Measurements from ENCODE around the gene PPP1R17.

PPP1R17 gene

DNA sequence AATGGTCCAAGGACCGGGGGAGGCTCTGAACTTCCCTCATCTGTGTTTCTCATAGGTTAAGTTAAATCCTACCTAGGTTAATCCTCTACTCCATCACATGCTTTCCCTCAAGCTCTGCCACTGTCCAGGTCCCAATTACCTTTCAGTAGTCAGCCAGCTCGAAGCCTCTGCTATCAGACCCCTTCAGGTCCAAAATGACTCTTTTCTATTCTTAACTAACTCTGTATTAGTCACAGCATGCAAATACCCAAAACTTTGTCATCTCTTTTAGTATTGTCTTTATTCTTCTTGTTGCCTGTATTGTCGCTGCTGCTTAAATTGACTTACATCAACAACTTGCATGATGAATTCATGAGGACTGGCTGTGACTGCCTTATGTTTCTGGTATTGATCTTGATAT is 15.3 kb downstream of the PPP1R17 start:
- no peak for FAIRE-seq

DNA sequence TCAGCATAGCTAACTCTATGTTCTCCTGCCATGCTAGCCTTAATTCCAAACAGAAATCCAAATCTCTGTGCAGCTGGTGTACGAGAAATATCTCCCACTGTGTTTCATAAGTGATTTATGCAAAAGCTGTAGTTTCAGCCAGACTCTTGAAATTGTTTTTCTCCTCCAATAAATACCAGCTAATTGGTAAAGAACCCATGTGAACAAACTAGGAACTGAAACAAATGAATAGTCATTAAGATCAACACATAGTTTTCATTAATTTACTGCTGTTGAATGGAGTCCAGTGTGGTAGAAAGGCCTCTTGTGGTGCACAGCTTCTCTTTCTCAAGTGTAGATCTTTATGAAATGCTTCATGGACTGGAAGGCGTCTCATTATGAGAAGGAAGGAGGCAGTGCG is 18.4 kb downstream of the PPP1R17 start:
- FAIRE-seq, result no peak

DNA sequence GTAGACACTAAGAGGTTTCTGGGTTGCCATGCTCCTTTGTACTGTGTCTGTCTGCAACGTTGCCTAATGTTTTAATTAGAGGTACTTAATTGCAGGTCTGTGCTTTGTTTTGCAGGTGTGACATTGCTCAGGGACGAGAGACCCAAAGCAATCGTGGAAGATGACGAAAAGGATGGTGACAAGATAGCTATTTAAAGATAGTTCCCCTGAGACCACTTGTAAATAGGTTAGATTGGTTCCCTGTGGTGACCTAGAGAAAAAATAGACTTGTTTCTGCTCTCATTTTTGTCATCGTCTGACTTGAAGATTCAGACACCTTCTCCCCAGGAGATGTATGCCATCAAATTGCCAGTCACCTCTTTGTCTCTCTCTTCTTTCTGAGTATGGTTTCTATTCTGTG is 20.1 kb downstream of the PPP1R17 start:
- no peak for FAIRE-seq

DNA sequence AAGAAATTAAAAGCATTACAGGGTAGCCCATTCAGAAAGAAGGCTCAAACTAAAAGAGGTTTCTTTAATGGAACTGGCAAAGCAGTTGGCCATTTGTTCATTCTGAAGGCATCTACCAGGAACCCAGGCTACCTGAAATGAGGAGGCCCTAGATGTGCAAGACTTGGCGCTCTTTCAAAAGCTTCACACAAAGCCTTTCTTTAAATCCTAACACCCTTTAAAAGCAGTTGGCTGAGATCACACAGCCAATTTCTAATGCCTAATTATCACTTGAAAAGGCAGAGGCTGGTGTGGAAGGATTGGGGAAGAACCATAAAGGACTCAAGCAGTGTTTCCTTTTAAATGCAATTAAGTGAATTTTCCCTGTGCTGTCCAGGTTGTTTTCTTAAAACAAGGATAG is 23.2 kb downstream of the PPP1R17 start:
- FAIRE-seq, result no peak

DNA sequence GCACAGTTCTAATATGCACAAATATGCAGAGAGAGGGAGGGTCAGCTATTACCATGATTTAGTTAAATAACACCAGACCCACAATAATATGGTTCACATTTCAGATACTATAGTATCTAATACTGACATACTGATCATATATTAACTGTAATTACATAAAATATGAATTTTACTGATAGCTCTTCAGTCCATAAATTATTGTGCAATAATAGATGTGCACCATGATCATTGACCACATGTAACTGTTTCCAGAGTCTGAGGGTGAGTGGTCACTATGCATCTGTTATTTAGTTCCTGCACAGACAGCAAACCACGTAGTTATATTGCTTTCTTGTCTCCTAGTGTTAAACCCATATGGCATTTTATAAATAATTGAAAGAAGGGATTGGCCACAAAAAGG is 29.3 kb downstream of the PPP1R17 start:
- no peak for FAIRE-seq

DNA sequence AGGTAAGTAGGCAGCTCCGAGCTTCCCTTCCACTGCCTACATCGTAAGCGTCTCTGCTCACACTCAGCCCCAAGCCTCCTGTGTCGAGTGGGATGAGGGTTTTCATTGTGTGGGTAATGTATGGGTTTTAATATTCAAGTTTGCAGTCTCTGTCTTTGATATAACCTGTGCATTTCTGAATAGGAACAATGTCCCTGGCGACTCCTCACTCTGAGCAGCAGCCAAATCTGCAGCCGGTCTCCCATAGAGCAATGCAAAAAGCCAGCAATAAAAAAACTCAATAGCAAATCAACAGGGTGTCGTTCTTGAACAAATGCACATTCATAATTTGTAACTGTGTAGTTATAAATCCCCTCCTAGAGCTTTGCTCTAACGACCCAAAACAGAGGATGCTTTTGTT is 33.4 kb downstream of the PPP1R17 start:
- no peak for FAIRE-seq

DNA sequence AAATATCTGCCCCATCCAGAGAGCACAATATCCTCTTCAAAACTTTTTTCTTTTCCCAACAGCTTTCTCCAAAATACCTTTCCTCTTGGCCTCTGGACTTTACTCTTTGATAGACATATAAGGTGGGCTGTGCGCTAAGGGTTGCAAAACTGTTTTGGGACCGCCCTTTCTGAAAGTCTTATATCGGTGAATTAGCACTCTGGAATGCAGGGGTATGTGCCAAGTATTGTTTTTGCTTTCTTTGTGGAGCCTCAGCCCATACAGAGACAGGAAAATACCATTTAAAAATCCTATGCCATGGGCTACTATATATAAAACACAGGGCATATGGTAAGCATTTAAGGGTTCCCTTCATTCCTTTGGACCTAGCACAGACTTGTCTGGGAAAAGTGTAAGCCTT is 37.7 kb downstream of the PPP1R17 start:
- FAIRE-seq, result no peak

DNA sequence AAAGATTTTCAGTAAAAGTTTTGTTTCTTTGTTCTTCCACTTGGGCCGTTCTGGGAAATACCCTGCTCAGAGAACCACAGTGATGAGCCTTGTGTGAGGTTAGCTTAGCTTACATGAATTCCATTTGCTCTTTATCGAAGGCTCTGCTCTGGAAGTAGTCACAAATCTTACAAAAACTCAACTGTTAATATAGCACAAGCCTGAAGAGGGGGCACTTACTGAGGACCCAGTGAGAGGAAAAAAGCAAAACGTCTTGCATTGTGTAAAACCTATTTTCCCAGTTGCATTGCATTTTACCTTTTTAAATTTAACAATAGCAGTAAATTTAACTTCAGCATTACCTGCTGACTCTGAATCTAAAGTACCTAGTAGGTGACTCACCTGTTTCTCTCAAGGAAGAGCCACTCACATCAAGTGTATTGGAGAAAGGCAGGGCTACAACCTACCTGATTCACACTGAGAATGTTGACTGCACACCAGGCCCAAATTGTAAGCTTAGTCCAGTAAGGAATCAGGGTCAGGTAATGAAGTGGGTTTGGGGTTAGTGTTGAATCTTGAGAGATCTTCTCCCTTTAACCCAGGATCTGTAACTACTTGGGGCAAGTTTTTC is 42.3 kb downstream of the PPP1R17 start:
- FAIRE-seq, result no peak

DNA sequence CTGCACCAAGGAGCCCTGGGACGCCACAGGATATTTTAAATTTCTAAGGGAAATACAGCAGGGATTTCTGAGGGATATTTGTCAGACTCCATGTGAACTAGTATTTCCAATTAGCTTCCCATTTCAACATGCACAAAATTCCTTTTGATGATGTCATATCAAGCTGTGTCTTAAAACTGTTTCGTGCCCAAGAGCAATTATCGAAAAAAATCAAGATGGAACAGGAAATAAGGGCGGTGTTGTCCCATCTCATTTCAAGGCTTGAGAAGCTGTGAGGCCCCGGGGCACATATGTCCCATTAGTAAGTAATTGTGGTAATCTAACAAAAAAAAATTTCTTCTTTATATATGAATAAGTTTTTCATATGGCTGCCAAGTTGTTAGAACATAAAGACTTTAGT is 47.4 kb downstream of the PPP1R17 start:
- no peak for FAIRE-seq

DNA sequence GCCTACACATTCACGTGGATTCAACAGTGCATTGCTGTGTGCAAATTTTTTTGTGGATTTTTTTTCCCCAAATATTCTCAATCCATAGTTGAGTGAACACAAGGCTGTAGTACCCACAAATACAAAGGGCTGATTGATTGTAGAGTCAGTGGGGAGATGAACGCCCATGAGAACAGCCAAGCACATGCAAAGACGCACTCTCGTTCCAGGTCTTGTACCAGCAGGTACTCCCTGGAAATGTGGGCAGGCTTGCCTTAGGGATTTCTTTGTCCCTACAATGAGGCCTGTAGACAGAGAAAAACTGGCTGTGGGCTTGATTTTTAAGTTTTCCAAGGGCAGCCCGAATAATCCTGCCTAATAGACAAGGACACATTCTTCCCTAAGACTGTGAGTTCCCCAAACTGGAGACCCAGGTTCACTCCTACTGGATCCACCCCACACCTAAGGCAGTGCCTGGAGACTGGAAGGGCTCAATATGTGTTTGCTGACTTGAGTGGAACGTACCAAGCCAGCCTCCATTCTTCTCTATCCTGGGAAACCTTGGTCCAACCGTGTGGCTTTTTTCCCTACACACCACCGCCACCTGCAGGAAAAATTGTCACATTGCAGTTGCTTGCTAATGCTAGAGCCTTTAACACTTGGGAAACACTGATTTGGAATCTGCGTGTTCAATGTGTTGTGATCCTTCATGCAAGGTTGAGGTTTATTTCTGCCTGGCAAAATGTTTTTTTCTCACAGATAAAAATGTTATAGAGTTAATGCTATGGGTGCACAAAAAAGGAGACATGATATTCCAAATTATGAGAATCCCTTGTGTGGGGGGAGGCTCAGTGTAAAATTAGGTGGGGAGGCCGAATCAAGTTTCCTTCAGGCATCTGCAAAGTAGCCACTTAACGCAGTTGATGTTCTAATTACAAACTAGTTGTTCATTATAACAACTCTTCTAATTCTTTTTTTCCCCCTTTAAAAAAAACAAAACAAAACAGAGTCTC is 49.3 kb downstream of the PPP1R17 start:
- no peak for FAIRE-seq

DNA sequence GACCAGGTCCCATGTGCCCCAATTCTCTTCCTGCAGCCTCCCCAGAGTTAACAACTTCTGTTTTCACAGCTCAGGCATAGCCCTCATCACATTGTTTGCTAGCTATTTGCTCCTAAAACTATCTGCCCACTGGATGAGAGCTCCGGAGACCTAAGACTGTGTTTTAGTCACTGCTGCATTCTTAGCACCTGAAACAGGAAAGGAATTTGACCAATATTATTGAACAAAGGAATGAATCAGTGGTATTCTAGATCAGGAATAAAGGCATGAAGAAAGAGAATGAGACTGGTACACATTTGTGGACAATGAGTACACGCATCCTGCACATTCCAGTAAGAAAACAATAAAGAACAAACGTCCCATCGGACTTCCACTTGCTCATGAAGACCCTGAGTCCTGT is 54.8 kb downstream of the PPP1R17 start:
- FAIRE-seq, result no peak

DNA sequence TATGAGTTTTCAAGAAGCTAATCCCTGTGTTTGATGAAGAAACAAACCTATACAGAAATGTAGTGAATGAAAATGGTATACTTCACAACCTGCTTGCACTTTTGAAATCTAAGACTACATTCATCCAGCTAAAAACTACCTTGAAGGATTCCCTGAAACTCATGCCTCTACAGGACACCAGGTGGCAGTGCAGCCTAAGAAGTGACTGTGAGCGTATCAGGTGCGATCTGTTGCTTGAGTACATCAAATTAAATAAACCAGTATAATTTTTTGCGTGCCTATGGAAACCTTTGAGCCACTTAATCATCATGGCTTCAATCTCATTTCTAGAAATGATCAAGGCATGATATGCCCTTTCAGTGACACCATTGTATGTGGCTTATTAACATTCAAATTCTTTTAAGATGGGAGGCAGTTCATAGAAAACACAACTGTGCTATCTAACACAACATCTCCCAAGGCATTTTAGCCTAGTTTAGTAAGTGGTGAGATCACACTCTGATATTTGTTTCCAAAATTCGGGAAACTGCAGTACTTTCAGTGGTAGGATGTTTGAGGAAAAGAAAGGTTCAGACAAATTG is 57.4 kb downstream of the PPP1R17 start:
- peak; percentile 26 for FAIRE-seq

DNA sequence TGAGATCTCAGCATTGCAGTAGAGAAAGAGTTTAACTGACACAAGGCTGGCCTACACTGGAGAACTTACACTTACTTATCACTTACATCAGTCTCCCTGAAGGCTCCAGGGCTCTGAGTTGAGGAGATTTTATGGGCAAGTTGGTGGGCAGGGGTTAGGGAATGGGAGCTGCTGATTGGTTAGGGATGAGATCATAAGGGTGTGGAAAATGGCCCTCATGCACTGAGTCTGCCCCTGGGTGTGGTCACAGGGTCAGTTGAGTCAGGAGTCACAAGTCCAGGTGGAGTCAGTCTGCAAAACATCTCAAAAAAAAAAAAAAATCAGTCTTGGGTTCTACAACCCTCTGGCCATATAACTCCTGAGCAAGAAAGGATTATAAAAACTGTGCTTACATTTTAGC is 60.5 kb downstream of the PPP1R17 start:
- FAIRE-seq, result no peak

DNA sequence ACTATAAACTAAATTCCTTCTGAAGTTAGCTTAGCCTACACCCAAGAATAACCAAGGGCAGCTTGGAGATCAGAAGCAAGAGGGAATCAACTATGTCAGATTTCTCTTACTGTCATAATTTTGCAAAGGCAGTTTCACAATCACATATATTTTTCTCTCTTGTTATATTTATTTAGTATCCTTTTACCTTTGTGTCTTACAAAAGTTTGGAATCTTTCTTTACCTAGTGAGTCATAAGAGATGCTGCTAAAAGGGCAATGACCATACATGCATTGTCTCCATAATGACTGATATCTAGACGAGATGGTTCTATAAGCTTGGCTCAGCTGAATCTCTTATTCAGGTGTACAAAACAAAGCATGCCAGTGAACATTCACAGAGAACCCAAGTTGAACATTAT is 61.1 kb downstream of the PPP1R17 start:
- no peak for FAIRE-seq

DNA sequence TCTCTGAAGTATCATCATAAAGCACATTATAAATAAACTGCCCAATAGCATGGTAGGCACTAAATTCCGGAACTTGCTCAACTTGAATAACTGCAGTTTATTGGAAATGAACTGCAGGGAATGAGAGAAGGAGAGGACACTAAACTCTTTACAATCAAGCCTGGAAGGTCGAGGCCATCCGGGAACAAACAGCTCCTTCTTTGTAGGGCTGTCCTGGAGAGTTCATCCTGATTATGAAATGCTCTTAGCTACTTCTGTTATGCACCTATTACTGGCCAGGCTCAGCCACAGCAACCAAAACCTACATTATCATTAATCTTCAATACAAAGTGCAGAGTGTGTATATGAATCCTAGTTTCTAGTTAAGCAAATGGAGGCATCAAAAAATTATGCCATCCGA is 64.7 kb downstream of the PPP1R17 start:
- FAIRE-seq, result no peak

All from endometrium (tissue), 2 donors.